IMR-90 (cell line): ENCODE results near the gene TOR2A. TPM values are rescaled to one million over a fixed set of nuclear protein-coding genes. Genes with fewer than 3 reads are reported as not detected.

Source experiments
- ATAC-seq: fragments of 200-7000 bp; cut with Tn5 transposase; 2 replicates; pipeline ENCODE4 v1.9.1; 2020; ENCODE audit warnings: low read depth, mild to moderate bottlenecking, moderate library complexity
- BruUV-seq: library from RNA; stranded (reverse); fragments of 400-500 nt; replicated peaks from 2 replicates; lab custom pipeline; 2021; lab: Mats Ljungman, UMichigan
- CTCF ChIA-PET: fragments of 300-600 bp; formaldehyde crosslinking; extraction: SDS; loops from one replicate; lab custom pipeline; 2021; ENCODE audit warnings: antibody characterized with exemption; lab: Yijun Ruan, JAX
- POLR2A ChIA-PET: fragments of 300-600 bp; sonication (Branson Sonifier 250); formaldehyde crosslinking; loops from one replicate; lab custom pipeline; 2022; ENCODE audit warnings: antibody characterized with exemption; ENCODE audit not compliant: unreplicated experiment; lab: Charles Lee
- DNase-seq: peaks from one replicate; pipeline ENCODE4 v3.0.0; 2013
- H2AFZ ChIP-seq: replicated peaks from 2 replicates; pipeline ENCODE3; 2013; ENCODE audit warnings: low read length, mild to moderate bottlenecking; ENCODE audit not compliant: poor library complexity
- H2AK5ac ChIP-seq: 2 replicates; pipeline ENCODE4 v1.6.1; 2013; ENCODE audit warnings: low read depth, low read length, inconsistent platforms
- H2AK9ac ChIP-seq: replicated peaks from 2 replicates; pipeline ENCODE3; 2013; ENCODE audit warnings: mild to moderate bottlenecking, low read depth, low read length, moderate library complexity; ENCODE audit not compliant: poor library complexity
- H2BK120ac ChIP-seq: 2 replicates; pipeline ENCODE4 v1.6.1; 2013; ENCODE audit warnings: low read depth, low read length, inconsistent platforms
- H2BK15ac ChIP-seq: 3 replicates; pipeline ENCODE4 v1.6.1; 2013; ENCODE audit warnings: low read depth, low read length, inconsistent platforms
- H2BK20ac ChIP-seq: 2 replicates; pipeline ENCODE4 v1.6.1; 2013; ENCODE audit warnings: low read depth, mild to moderate bottlenecking, inconsistent platforms, low read length, moderate library complexity
- H2BK5ac ChIP-seq: 2 replicates; pipeline ENCODE4 v1.6.1; 2013; ENCODE audit warnings: mild to moderate bottlenecking, low read depth, low read length, inconsistent platforms; ENCODE audit not compliant: poor library complexity, severe bottlenecking
- H3K14ac ChIP-seq: replicated peaks from 2 replicates; pipeline ENCODE4 v1.6.1; 2013; ENCODE audit warnings: low read depth, low read length, inconsistent platforms
- H3K18ac ChIP-seq: 2 replicates; pipeline ENCODE4 v1.6.1; 2013; ENCODE audit warnings: low read depth, low read length, control low read depth
- H3K23ac ChIP-seq: 2 replicates; pipeline ENCODE4 v1.6.1; 2013; ENCODE audit warnings: low read depth, low read length, inconsistent platforms
- H3K27ac ChIP-seq: 2 replicates; pipeline ENCODE4 v1.5.1; 2013; ENCODE audit warnings: mild to moderate bottlenecking, control low read depth, low read length; ENCODE audit not compliant: insufficient read depth
- H3K27me3 ChIP-seq: 2 replicates; pipeline ENCODE4 v1.6.1; 2013; ENCODE audit warnings: low read length; ENCODE audit not compliant: control insufficient read depth, insufficient read depth
- H3K36me3 ChIP-seq: 2 replicates; pipeline ENCODE4 v1.6.1; 2013; ENCODE audit warnings: low read length, mixed read lengths; ENCODE audit not compliant: control insufficient read depth, insufficient read depth
- H3K4ac ChIP-seq: 2 replicates; pipeline ENCODE4 v1.6.1; 2013; ENCODE audit warnings: low read depth, low read length, inconsistent platforms
- H3K4me1 ChIP-seq: 2 replicates; pipeline ENCODE4 v1.6.1; 2013; ENCODE audit warnings: low read length, mixed read lengths; ENCODE audit not compliant: control insufficient read depth, insufficient read depth
- H3K4me2 ChIP-seq: 2 replicates; pipeline ENCODE4 v1.6.1; 2013; ENCODE audit warnings: low read depth, mild to moderate bottlenecking, control low read depth, low read length, moderate library complexity
- H3K4me3 ChIP-seq: 2 replicates; pipeline ENCODE4 v1.5.1; 2013; ENCODE audit warnings: low read depth, mild to moderate bottlenecking, control low read depth, low read length, moderate library complexity; ENCODE audit not compliant: insufficient read depth
- H3K56ac ChIP-seq: 2 replicates; pipeline ENCODE4 v1.6.1; 2013; ENCODE audit warnings: low read length, inconsistent platforms; ENCODE audit not compliant: insufficient read depth; ENCODE audit errors: extremely low read depth
- H3K79me1 ChIP-seq, 2 experiments: 2 replicates each; pipeline ENCODE4 v1.6.1; 2013; ENCODE audit warnings: low read length in 2 of 2, inconsistent platforms in 1 of 2, low read depth in 1 of 2
- H3K9ac ChIP-seq: 2 replicates; pipeline ENCODE4 v1.6.1; 2013; ENCODE audit warnings: low read depth, low read length, control low read depth
- H3K9me1 ChIP-seq: 2 replicates; pipeline ENCODE4 v1.6.1; 2013; ENCODE audit warnings: low read length, inconsistent platforms; ENCODE audit not compliant: insufficient read depth
- H3K9me3 ChIP-seq: 2 replicates; pipeline ENCODE4 v1.6.1; 2013; ENCODE audit warnings: low read length; ENCODE audit not compliant: control insufficient read depth, insufficient read depth
- H4K20me1 ChIP-seq: 2 replicates; pipeline ENCODE4 v1.6.1; 2013; ENCODE audit warnings: low read length, inconsistent platforms; ENCODE audit not compliant: insufficient read depth
- H4K5ac ChIP-seq: 2 replicates; pipeline ENCODE4 v1.6.1; 2013; ENCODE audit warnings: mild to moderate bottlenecking, low read depth, low read length, control low read depth
- H4K8ac ChIP-seq, 2 experiments: 2 replicates each; pipeline ENCODE4 v1.6.1; 2013; ENCODE audit warnings: low read depth in 2 of 2, low read length in 2 of 2, control low read depth in 1 of 2, inconsistent platforms in 1 of 2
- H4K91ac ChIP-seq: 2 replicates; pipeline ENCODE4 v1.6.1; 2013; ENCODE audit warnings: low read depth, low read length, inconsistent platforms; ENCODE audit not compliant: insufficient read depth
- CEBPB ChIP-seq: IDR thresholded peaks from 2 replicates; pipeline ENCODE4 v1.6.1; 2012; ENCODE audit warnings: low read depth, low read length, improper control_type of control experiment
- CHD1 ChIP-seq: IDR thresholded peaks from 2 replicates; pipeline ENCODE4 v1.6.1; 2012; ENCODE audit warnings: low read depth, low read length, improper control_type of control experiment
- MAZ ChIP-seq: IDR thresholded peaks from 2 replicates; pipeline ENCODE4 v1.6.1; 2012; ENCODE audit warnings: low read depth, mild to moderate bottlenecking, low read length, improper control_type of control experiment, moderate library complexity, borderline replicate concordance
- MXI1 ChIP-seq: IDR thresholded peaks from 2 replicates; pipeline ENCODE4 v1.6.1; 2012; ENCODE audit warnings: low read depth, mild to moderate bottlenecking, low read length, moderate library complexity, borderline replicate concordance
- POLR2A ChIP-seq: IDR thresholded peaks from 2 replicates; pipeline ENCODE4 v1.6.1; 2012; ENCODE audit warnings: mild to moderate bottlenecking, low read depth, low read length
- RAD21 ChIP-seq: IDR thresholded peaks from 2 replicates; pipeline ENCODE4 v1.6.1; 2012; ENCODE audit warnings: low read length, improper control_type of control experiment
- RFX5 ChIP-seq: IDR thresholded peaks from 2 replicates; pipeline ENCODE4 v1.8.0; 2012; ENCODE audit warnings: low read depth, mild to moderate bottlenecking, low read length, moderate library complexity
- SMC3 ChIP-seq: fragments of 150-350 bp; IDR thresholded peaks from 2 replicates; pipeline ENCODE4 v1.6.1; 2016; ENCODE audit warnings: low read depth, mild to moderate bottlenecking, antibody characterized with exemption, low read length, moderate library complexity
- WGBS, 2 experiments: methylation state at CpG; one replicate each; pipeline versions ENCODE4 v1.1.5 to v1.1.7; 2013; ENCODE audit warnings: missing lambda C conversion rate in 2 of 2; ENCODE audit not compliant: insufficient read length in 1 of 2; ENCODE audit errors: extremely low coverage in 2 of 2; 5-methylcytosine and 5-hydroxymethylcytosine counted together
- dilution Hi-C: fragments of 300-500 bp; cut with HindIII; formaldehyde crosslinking; loops from one replicate; pipeline ENCODE4 v1.14.3; 2018; ENCODE audit warnings: low sequenced_read_pairs; ENCODE audit not compliant: unreplicated experiment
- in situ Hi-C: fragments of 300-500 bp; cut with MboI; formaldehyde crosslinking; loops from 3 replicates; pipeline ENCODE4 v1.14.3; 2019; ENCODE audit warnings: low sequenced_read_pairs, inconsistent platforms, mixed read lengths
- intact Hi-C: fragments of 100-400 bp; cut with micrococcal nuclease; formaldehyde crosslinking; loops from 2 replicates; pipeline ENCODE4 v1.10.0; 2022
- polyA plus RNA-seq, 3 experiments: library from polyadenylated mRNA; depleted of rRNA; stranded (reverse); fragments of >200 nt; gene quantifications; 2 replicates each; pipeline ENCODE4 v1.2.3, GENCODE V29; 2012; ENCODE audit warnings: low replicate concordance in 1 of 3
- total RNA-seq: library from RNA; depleted of rRNA; stranded (reverse); fragments of >200 nt; gene quantifications from 2 replicates; pipeline ENCODE4 v1.2.3, GENCODE V29; 2012
- TF ChIP-seq, protein P1 (sequence below): conservative IDR thresholded peaks from 2 replicates; pipeline ENCODE4 v1.5.1; 2012; ENCODE audit warnings: mild to moderate bottlenecking, low read depth, low read length, improper control_type of control experiment
- TF ChIP-seq, protein P2 (sequence below): fragments of 150-350 bp; IDR thresholded peaks from 2 replicates; pipeline ENCODE4 v1.6.1; 2016; ENCODE audit warnings: low read depth, mild to moderate bottlenecking, low read length, moderate library complexity, borderline replicate concordance

Gene TOR2A
- total and polyA plus RNA-seq, 2 of the 4 experiments (the other 2 are of a cell fraction), result 0.90 to 12.5 TPM

DNA sequence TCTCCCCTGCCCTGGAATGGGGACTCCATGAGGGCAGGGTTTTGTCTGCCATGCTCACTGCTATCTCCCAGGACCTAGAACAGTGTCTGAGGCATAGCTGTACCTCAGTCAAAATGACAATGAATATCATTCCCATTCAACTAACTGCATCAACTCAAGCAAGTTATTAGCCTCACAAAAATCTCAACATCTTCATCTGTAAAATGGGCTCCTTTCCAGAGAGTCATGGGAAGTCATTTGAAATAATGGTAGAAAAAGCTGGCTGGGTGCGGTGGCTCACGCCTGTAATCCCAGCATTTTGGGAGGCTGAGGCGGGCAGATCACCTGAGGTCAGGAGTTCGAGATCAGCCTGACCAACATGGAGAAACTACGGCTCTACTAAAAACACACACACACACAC lies 34.0 kb upstream of the TOR2A start:
- no peaks in the 10 kb centered on the region for H3K9me3 ChIP-seq

More for the DNA sequence above, 34.0 kb upstream of the TOR2A start:
- dilution Hi-C loops, result no loop called here
- Histone ChIP-seq H3K9me1 (no peaks in the 10 kb centered on the region; the same call in 1 of the 2 replicates), H2BK20ac (no peak overlapping the region), H3K4me1 (peaks cover 2% of the 10 kb centered on the region; the same call in 1 of the 2 replicates), H3K23ac (no peak overlapping the region), H3K9ac (no peak overlapping the region), H2BK120ac (no peak overlapping the region), H3K27me3 (peaks cover 2% of the 10 kb centered on the region; the same call in 1 of the 2 replicates), H3K18ac (no peak overlapping the region), H3K4ac (no peak overlapping the region), H4K20me1 (no peaks in the 10 kb centered on the region), H2BK15ac (no peak overlapping the region), H4K8ac (no peak overlapping the region), H3K4me2 (no peak overlapping the region), H2BK5ac (no peak overlapping the region), H4K91ac (no peak overlapping the region), H2AK9ac (no peak overlapping the region), H4K5ac (no peak overlapping the region), H3K27ac (no peak overlapping the region), H3K79me1 (no peaks in the 10 kb centered on the region), H3K36me3 (no peaks in the 10 kb centered on the region), H3K56ac (no peak overlapping the region), H2AK5ac (no peak overlapping the region), H3K14ac (no peak overlapping the region), H3K4me3 (no peak overlapping the region), H2AFZ (no peak overlapping the region)
- in situ Hi-C loops, result no loop called here
- intact Hi-C loops, result no loop called here
- TF ChIP-seq MAZ (no peak), SMC3 (no peak), CEBPB (no peak), POLR2A (no peak), MXI1 (no peak), RAD21 (no peak), CHD1 (no peak), RFX5 (no peak)
- TF ChIP-seq, protein P1, sequence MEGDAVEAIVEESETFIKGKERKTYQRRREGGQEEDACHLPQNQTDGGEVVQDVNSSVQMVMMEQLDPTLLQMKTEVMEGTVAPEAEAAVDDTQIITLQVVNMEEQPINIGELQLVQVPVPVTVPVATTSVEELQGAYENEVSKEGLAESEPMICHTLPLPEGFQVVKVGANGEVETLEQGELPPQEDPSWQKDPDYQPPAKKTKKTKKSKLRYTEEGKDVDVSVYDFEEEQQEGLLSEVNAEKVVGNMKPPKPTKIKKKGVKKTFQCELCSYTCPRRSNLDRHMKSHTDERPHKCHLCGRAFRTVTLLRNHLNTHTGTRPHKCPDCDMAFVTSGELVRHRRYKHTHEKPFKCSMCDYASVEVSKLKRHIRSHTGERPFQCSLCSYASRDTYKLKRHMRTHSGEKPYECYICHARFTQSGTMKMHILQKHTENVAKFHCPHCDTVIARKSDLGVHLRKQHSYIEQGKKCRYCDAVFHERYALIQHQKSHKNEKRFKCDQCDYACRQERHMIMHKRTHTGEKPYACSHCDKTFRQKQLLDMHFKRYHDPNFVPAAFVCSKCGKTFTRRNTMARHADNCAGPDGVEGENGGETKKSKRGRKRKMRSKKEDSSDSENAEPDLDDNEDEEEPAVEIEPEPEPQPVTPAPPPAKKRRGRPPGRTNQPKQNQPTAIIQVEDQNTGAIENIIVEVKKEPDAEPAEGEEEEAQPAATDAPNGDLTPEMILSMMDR, result no peak
- TF ChIP-seq, protein P2, sequence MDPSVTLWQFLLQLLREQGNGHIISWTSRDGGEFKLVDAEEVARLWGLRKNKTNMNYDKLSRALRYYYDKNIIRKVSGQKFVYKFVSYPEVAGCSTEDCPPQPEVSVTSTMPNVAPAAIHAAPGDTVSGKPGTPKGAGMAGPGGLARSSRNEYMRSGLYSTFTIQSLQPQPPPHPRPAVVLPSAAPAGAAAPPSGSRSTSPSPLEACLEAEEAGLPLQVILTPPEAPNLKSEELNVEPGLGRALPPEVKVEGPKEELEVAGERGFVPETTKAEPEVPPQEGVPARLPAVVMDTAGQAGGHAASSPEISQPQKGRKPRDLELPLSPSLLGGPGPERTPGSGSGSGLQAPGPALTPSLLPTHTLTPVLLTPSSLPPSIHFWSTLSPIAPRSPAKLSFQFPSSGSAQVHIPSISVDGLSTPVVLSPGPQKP, result no peak
- BruUV-seq, result no TSS peak
- 100% methylated on average over 4 of the region's 5 CpGs; no CpG with 5 or more reads in 1 of the 2 experiments for WGBS, 2 experiments
- CTCF ChIA-PET, result no interaction called here
- POLR2A ChIA-PET, result no interaction called here
- ATAC-seq (no peak), DNase-seq (no peak)
